Ovary (tissue), 3 donors: ENCODE results near the gene IGFBP4.

ENCODE experiments used
- CTCF ChIP-seq, 3 donors: fragments of 450-650 bp in 2 of 3; fragments of 200-600 bp in 1 of 3; IDR thresholded peaks; one replicate each; pipeline versions ENCODE4 v1.5.1 to v1.8.0; 2016 to 2022; ENCODE audit warnings: antibody characterized with exemption in 3 of 3, mild to moderate bottlenecking in 1 of 3
- POLR2A ChIP-seq: fragments of 450-650 bp; IDR thresholded peaks from one replicate; pipeline ENCODE4 v1.6.1; 2017; ENCODE audit warnings: antibody characterized with exemption, mild to moderate bottlenecking, moderate library complexity
- donor health status: DM: no; HTN: no; CAD: no.

GRCh38 chr17:40482722-40483121 is 39.5 kb downstream of the IGFBP4 start:
- TF ChIP-seq CTCF (IDR thresholded peaks at IDR 0.05) = no peak
- TF ChIP-seq POLR2A = no peak
